Activated effector memory CD4-positive, alpha-beta T cell treated with Interleukin-2 at 50 U/mL for 16 hours (primary cell): ENCODE measurements around the gene C15orf61.

ENCODE experiments used
- DNase-seq: peaks from one replicate; pipeline ENCODE4 v3.0.0-alpha.2; 2020

C15orf61 gene

GRCh38 chr15:67554580-67554979 lies 33.6 kb downstream of the C15orf61 start:
- no peak for DNase-seq

GRCh38 chr15:67556976-67557570 lies 36.1 kb downstream of the C15orf61 start:
- DNase-seq = no peak

GRCh38 chr15:67558502-67558901 lies 37.6 kb downstream of the C15orf61 start:
- no peak for DNase-seq

- DNase-seq = no peak
Observed at GRCh38 chr15:67559158-67559557, 38.2 kb downstream of the C15orf61 start.

- DNase-seq = no peak
Observed at GRCh38 chr15:67559576-67559975, 38.6 kb downstream of the C15orf61 start.

GRCh38 chr15:67560320-67560719 lies 39.4 kb downstream of the C15orf61 start:
- DNase-seq = no peak

- DNase-seq = no peak
Observed at GRCh38 chr15:67563092-67563491, 42.2 kb downstream of the C15orf61 start.

- DNase-seq = no peak
Observed at GRCh38 chr15:67564021-67564967, 43.4 kb downstream of the C15orf61 start.

- DNase-seq = no peak
Observed at GRCh38 chr15:67564968-67565345, 44.0 kb downstream of the C15orf61 start.

- no peak for DNase-seq
Observed at GRCh38 chr15:67569668-67570067, 48.7 kb downstream of the C15orf61 start.

- DNase-seq = no peak
Observed at GRCh38 chr15:67570875-67571647, 50.1 kb downstream of the C15orf61 start.

- DNase-seq = no peak
Observed at GRCh38 chr15:67571648-67572415, 50.9 kb downstream of the C15orf61 start.

GRCh38 chr15:67573194-67573593 lies 52.3 kb downstream of the C15orf61 start:
- DNase-seq = no peak

- no peak for DNase-seq
Observed at GRCh38 chr15:67575039-67575502, 54.1 kb downstream of the C15orf61 start.

- no peak for DNase-seq
Observed at GRCh38 chr15:67578020-67578600, 57.2 kb downstream of the C15orf61 start.

- DNase-seq = no peak
Observed at GRCh38 chr15:67579164-67579563, 58.2 kb downstream of the C15orf61 start.
